AG04450 (cell line): Measurements from ENCODE around the gene AQP5. TPM values are rescaled to one million over a fixed set of nuclear protein-coding genes. Genes with fewer than 3 reads are reported as not detected.

Experiments
- CTCF ChIA-PET: fragments of 300-600, 350-600 bp; formaldehyde crosslinking; extraction: SDS; loops from one replicate; lab custom pipeline; 2022; ENCODE audit warnings: antibody characterized with exemption, inconsistent platforms; lab: Charles Lee
- POLR2A ChIA-PET: fragments of 350-600 bp; formaldehyde crosslinking; extraction: SDS; loops from one replicate; lab custom pipeline; 2021; ENCODE audit warnings: antibody characterized with exemption, inconsistent platforms; lab: Yijun Ruan, JAX
- DNase-seq: peaks from one replicate; pipeline ENCODE4 v3.0.0-alpha.2; 2011; ENCODE audit warnings: low read depth, low spot score
- H3K27ac ChIP-seq: one replicate; pipeline ENCODE4 v1.5.1; 2012; ENCODE audit warnings: low read depth, low read length, control low read depth
- H3K27me3 ChIP-seq: one replicate; pipeline ENCODE4 v1.6.0; 2012; ENCODE audit warnings: low read length; ENCODE audit not compliant: control insufficient read depth, insufficient read depth
- H3K4me3 ChIP-seq: 2 replicates; pipeline ENCODE4 v1.5.1; 2011; ENCODE audit warnings: mild to moderate bottlenecking, low read depth, low read length, control low read depth
- H3K9me3 ChIP-seq: 2 replicates; pipeline ENCODE4 v1.5.1; 2012; ENCODE audit warnings: low read length; ENCODE audit not compliant: control insufficient read depth, insufficient read depth
- polyA plus RNA-seq: library from polyadenylated mRNA; depleted of rRNA; stranded (reverse); fragments of >200 nt; gene quantifications from 2 replicates; pipeline ENCODE4 v1.2.3, GENCODE V29; 2011
- TF ChIP-seq, protein P1 (sequence below): IDR thresholded peaks from 2 replicates; pipeline ENCODE4 v1.5.1; 2011; ENCODE audit warnings: low read depth, low read length, control low read depth, inconsistent platforms

Gene AQP5
- polyA plus RNA-seq, 1 experiment, result not detected

DNA sequence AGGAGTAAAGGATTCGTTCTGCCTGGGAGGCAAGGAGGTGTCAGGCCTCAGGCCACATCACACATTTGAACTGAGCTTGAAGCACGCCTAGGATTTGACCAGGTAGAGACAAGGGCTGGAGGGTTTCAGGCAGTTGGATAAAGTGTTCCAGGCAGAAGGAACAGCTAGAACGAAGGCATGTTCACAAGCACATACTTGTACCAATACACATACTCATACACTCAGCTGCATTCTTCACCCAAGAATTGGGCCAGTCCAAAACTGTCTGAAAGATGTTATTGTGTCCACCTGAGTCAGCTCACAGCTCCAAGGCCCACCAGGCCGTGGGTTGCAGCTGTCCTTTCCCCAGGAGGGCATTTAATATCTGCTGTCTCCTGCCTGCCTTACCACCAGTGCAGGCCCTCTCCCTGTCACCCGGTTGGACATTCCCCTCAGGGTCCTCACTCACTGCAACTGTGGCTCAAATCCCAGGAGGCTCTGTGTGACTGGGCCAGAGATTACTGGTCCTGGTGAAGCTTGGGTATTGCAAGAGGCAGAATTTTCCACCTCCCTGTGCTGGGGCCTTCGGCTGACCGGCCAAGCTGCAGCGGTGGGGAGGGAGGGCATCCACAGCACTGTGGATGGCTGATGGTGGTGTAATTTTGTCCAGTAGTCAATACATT lies 23.9 kb upstream of the AQP5 start:
- H3K27ac ChIP-seq, result no peak overlapping the region
- no peak overlapping the region for H3K4me3 ChIP-seq
- no peaks in the 10 kb centered on the region for H3K9me3 ChIP-seq
- no peaks in the 10 kb centered on the region for H3K27me3 ChIP-seq
- no peak for DNase-seq
- POLR2A ChIA-PET, result interaction anchor here (0.8 kb wide), 1 partner anchor 196 kb away, joined by 3 read pairs; the partner anchor contains the start of gene TMBIM6
- CTCF ChIA-PET, result interaction anchor here (0.8 to 2.8 kb wide), 2 partner anchors 8 to 10 kb away, joined by 3 to 30 read pairs; no protein-coding TSS in a partner anchor
- TF ChIP-seq, protein P1, sequence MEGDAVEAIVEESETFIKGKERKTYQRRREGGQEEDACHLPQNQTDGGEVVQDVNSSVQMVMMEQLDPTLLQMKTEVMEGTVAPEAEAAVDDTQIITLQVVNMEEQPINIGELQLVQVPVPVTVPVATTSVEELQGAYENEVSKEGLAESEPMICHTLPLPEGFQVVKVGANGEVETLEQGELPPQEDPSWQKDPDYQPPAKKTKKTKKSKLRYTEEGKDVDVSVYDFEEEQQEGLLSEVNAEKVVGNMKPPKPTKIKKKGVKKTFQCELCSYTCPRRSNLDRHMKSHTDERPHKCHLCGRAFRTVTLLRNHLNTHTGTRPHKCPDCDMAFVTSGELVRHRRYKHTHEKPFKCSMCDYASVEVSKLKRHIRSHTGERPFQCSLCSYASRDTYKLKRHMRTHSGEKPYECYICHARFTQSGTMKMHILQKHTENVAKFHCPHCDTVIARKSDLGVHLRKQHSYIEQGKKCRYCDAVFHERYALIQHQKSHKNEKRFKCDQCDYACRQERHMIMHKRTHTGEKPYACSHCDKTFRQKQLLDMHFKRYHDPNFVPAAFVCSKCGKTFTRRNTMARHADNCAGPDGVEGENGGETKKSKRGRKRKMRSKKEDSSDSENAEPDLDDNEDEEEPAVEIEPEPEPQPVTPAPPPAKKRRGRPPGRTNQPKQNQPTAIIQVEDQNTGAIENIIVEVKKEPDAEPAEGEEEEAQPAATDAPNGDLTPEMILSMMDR, result no peak

DNA sequence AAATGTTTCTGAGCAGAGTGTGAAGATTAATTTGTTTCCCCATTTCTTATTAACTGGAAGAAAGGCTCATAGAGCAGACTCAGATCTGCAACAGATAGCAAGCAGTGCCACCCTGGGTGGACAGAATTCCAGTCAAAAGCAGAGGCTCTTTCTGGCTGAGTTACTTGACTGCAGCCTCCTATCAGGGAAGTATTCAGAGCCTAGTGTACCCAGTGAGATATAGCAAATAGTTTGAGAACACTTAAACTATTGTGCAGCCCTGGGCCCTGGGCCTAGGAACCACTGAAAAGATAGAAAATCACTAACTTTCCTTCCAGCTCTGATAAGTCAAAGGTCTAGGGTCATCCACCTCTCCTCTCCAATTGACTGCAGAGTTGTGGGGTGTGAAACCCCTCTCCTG lies 22.4 kb upstream of the AQP5 start:
- Histone ChIP-seq H3K27ac (no peak overlapping the region), H3K9me3 (no peaks in the 10 kb centered on the region), H3K27me3 (peaks cover 4% of the 10 kb centered on the region), H3K4me3 (no peak overlapping the region)
- CTCF ChIA-PET, result no interaction called here
- TF ChIP-seq, protein P1, result no peak
- DNase-seq, result no peak
- POLR2A ChIA-PET, result interaction anchor here (0.7 kb wide), 1 partner anchor 30 kb away, joined by 4 read pairs; no protein-coding TSS in a partner anchor

DNA sequence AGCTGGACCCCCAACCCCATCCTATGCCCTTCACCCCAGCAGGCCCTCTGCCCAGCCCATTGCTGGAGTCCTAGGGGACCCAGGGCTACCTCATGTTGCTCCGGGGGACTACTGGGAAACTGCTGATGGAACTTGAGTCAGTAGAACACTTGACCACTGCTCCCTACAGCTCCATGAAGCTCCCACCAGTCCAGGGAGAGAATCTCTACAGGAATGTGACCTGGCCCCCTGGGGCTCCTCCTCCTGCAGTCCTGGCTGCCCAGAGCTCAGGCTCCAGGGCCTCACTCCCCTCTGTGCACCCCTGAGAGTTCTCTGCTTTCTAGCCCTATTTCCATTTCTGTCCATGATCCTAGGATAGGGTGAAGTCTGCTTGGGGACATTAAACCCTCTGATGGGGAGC lies 22.0 kb upstream of the AQP5 start:
- no peak overlapping the region for H3K27ac ChIP-seq
- CTCF ChIA-PET, result no interaction called here
- POLR2A ChIA-PET, result interaction anchor here (0.7 kb wide), 1 partner anchor 29 kb away, joined by 4 read pairs; no protein-coding TSS in a partner anchor
- no peaks in the 10 kb centered on the region for H3K9me3 ChIP-seq
- TF ChIP-seq, protein P1, result no peak
- peaks cover 4% of the 10 kb centered on the region for H3K27me3 ChIP-seq
- DNase-seq, result no peak
- H3K4me3 ChIP-seq, result no peak overlapping the region

DNA sequence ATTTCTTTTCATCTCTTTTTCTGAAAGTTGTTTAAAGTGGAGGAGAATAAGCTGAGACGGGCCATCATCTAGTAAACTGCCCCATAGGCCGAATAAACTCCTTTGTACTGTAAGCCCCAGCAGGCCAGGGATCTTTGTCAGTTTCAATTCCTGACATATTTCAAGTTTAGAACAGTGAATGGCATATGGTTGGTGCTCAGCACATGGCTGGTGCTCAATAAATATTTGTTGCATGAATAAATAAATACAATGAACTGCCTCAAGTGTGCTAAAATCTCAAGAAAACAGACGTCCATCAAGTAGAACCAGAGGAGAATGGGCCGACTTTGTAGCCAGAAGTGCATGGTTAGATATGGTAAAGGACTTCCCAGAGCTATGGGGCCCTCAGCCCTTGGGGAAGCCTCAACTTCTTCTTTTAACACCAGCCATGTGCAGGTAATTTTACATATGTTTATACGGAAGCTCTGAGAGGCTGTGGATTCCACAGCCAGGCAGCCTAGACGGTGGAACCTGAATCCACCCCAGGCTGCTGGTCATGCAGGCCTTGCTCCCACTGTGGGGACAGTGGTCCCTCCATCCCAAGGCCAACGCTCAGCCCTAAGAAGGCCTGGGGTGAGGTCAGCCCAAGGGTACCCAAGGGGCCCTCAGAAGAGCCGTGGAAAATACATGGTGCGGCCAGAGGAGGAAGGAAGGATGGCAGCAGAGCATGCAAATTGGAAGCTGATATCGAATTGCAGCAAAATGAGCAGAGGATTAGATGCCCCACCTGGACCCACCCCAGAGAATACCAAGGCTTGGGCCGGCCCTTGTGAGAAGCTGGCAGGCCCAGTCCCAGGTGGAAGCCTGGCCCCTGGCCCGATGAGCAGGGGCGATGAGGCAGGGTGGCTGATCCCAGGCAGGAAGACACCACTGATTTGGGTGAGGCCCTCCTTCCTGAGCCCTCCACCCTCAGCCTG lies 19.8 kb upstream of the AQP5 start:
- POLR2A ChIA-PET, result no interaction called here
- H3K27ac ChIP-seq, result no peak overlapping the region
- no peak for DNase-seq
- TF ChIP-seq, protein P1, result no peak
- H3K27me3 ChIP-seq, result peaks cover 4% of the 10 kb centered on the region
- H3K9me3 ChIP-seq, result no peaks in the 10 kb centered on the region
- no peak overlapping the region for H3K4me3 ChIP-seq
- CTCF ChIA-PET, result interaction anchor here (1.6 kb wide), 1 partner anchor 9 kb away, joined by 8 read pairs; no protein-coding TSS in a partner anchor
